HAP-1 (cell line): ENCODE results near the gene TMEM63C.

ENCODE experiments used
- DNase-seq, 2 experiments: peaks; one replicate each; pipeline ENCODE4 v3.0.0-alpha.2; 2016 to 2020; ENCODE audit warnings: low spot score in 2 of 2
- H3K27me3 ChIP-seq: fragments of 250-450 bp; sonication (Bioruptor Pico); 2 replicates; pipeline ENCODE4 v1.5.1; 2020; ENCODE audit warnings: low read depth, mild to moderate bottlenecking, moderate library complexity
- H3K36me3 ChIP-seq: fragments of 250-450 bp; sonication (Bioruptor Pico); replicated peaks from 2 replicates; pipeline ENCODE4 v1.5.1; 2020; ENCODE audit warnings: mild to moderate bottlenecking
- H3K4me1 ChIP-seq: fragments of 250-450 bp; sonication (Bioruptor Pico); 2 replicates; pipeline ENCODE4 v1.5.1; 2020; ENCODE audit warnings: mild to moderate bottlenecking
- H3K4me3 ChIP-seq: fragments of 250-450 bp; sonication (Bioruptor Pico); 2 replicates; pipeline ENCODE4 v1.5.1; 2020; ENCODE audit warnings: mild to moderate bottlenecking, moderate library complexity
- H3K9me3 ChIP-seq: fragments of 250-450 bp; sonication (Bioruptor Pico); 2 replicates; pipeline ENCODE4 v1.5.1; 2020; ENCODE audit warnings: mild to moderate bottlenecking, moderate library complexity
- in situ Hi-C: fragments of 300-500 bp; cut with MboI; formaldehyde crosslinking; loops from 3 replicates; pipeline ENCODE4 v1.14.3; 2020; ENCODE audit warnings: low sequenced_read_pairs, inconsistent platforms, mixed read lengths

TMEM63C gene

DNA sequence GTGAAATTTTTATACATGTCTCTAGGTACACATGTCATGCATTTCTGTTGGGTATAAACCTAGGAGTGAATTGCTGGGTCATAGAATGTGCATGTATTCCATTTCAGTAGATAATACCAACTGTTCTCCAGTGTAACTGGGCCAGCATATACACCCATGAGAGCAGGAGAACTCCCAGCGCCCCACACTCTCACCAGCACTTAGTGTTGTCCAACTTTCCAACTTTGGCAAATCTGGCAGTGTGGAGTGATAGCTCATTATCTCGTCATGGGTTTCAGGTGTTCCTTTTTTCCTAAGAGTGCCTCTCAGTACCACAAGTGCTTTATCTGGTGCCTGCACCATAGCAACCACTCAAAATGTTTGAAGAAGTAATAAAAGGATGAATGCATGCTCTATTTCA is 49.3 kb downstream of the TMEM63C start:
- Histone ChIP-seq H3K4me1 (no peaks in the 10 kb centered on the region), H3K27me3 (no peaks in the 10 kb centered on the region), H3K9me3 (no peaks in the 10 kb centered on the region), H3K4me3 (no peak overlapping the region), H3K36me3 (no peaks in the 10 kb centered on the region)
- no peak for DNase-seq
- in situ Hi-C loops, result no loop called here

DNA sequence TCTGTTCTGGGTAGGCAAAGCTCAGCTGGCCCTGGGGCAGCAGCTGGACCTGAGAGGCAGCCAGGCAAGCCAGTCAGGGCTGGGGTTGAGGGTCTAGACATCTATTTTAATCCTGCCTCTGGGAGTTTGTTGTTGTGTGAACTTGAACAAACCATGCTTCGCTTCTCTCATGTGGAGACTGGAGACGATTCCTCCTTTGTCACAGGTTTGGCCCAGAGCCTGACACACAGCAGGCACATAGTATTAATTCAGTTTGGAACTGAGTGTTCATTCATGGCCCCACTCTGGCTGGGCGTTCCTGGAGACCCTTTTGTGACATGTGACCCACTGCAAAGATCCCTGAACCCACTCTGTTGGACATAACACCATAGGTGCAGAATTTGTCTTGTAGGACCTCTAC is 50.1 kb downstream of the TMEM63C start:
- no peak overlapping the region for H3K4me3 ChIP-seq
- no peaks in the 10 kb centered on the region for H3K4me1 ChIP-seq
- no peaks in the 10 kb centered on the region for H3K27me3 ChIP-seq
- no peak for DNase-seq
- no peaks in the 10 kb centered on the region for H3K9me3 ChIP-seq
- H3K36me3 ChIP-seq, result no peaks in the 10 kb centered on the region
- in situ Hi-C loops, result no loop called here

DNA sequence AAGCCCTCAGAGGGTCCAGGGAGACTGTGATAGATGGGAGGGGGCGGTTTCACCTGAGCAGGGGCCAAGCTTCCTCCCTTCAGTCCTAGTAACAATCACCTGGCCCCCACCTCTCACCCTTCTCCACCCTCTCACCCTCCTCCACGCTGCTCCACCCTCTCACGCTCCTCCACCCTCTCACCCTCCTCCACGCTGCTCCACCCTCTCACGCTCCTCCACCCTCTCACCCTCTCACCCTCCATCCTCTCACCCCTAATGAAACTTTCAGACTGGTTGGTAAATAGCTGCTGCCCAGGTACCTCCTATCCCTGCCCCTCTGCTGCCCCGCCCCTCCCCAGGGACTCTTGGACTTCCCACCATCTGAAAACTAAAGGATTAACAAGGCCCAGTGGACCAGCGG is 55.2 kb downstream of the TMEM63C start:
- Histone ChIP-seq H3K4me1 (no peaks in the 10 kb centered on the region), H3K36me3 (no peaks in the 10 kb centered on the region), H3K4me3 (no peak overlapping the region), H3K9me3 (no peaks in the 10 kb centered on the region), H3K27me3 (no peaks in the 10 kb centered on the region)
- no peak for DNase-seq
- in situ Hi-C loops, result no loop called here

DNA sequence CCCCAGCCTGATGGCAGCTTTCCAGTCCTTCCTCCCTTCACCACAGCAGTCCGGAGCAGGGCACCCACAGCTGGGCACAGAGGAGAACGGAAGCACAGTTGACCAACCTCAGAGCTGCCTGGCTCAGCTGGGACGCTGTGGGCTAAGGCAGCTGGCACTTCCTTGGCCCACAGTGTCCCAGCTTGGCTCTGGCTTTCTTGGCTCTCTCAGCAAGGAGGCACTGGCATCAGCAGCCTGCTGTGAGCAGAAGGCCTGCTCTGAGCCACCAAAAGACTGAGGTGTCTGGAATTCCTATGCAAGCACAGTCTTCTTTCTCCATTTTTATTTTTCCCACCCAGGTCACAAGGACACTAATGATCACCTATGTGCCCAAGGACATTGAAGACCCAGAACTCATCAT is 56.8 kb downstream of the TMEM63C start:
- DNase-seq, result no peak
- Histone ChIP-seq H3K36me3 (no peaks in the 10 kb centered on the region), H3K9me3 (no peaks in the 10 kb centered on the region), H3K27me3 (no peaks in the 10 kb centered on the region), H3K4me1 (no peaks in the 10 kb centered on the region), H3K4me3 (no peak overlapping the region)
- in situ Hi-C loops, result no loop called here

DNA sequence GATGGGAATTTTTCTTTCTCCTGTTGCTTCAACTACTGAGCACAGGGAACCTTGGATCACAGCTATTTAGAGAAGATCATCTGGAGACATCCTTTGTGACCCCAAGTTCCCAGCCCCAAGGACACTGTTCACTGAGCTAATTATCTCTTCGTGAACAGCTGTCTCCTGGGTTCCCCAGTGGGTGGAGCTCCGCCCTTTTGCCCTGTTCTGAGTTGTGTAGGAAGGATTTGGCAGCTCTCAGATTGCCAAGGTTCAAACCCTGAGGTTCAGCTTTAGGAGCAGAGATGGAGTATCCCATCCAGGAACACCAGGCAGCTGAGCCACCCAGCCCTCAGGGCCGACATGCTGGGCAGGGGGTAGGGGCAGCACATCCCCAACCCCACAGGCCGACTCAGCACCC is 57.4 kb downstream of the TMEM63C start:
- DNase-seq, result no peak
- Histone ChIP-seq H3K36me3 (no peaks in the 10 kb centered on the region), H3K4me1 (no peaks in the 10 kb centered on the region), H3K27me3 (no peaks in the 10 kb centered on the region), H3K4me3 (no peak overlapping the region), H3K9me3 (no peaks in the 10 kb centered on the region)
- in situ Hi-C loops, result no loop called here

DNA sequence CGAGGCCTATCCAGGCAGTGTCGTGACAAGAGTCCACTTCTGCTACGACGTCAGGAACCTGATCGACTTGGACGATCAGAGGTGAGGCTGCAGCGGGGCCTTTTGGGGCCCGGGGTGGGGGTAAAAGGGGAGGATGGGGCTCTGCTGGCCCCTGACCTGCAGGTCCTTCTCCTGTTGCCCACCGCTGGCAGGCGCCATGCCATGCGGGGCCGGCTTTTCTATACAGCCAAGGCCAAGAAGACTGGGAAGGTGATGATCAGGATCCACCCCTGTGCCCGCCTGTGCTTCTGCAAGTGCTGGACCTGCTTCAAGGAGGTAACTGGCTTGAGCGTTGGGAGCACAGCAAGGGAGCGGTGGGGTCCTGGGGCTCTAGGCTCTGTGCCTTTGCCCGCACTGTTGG is 57.8 kb downstream of the TMEM63C start:
- no peaks in the 10 kb centered on the region for H3K4me1 ChIP-seq
- H3K9me3 ChIP-seq, result no peaks in the 10 kb centered on the region
- no peak for DNase-seq
- no peaks in the 10 kb centered on the region for H3K36me3 ChIP-seq
- in situ Hi-C loops, result no loop called here
- no peaks in the 10 kb centered on the region for H3K27me3 ChIP-seq
- H3K4me3 ChIP-seq, result no peak overlapping the region

DNA sequence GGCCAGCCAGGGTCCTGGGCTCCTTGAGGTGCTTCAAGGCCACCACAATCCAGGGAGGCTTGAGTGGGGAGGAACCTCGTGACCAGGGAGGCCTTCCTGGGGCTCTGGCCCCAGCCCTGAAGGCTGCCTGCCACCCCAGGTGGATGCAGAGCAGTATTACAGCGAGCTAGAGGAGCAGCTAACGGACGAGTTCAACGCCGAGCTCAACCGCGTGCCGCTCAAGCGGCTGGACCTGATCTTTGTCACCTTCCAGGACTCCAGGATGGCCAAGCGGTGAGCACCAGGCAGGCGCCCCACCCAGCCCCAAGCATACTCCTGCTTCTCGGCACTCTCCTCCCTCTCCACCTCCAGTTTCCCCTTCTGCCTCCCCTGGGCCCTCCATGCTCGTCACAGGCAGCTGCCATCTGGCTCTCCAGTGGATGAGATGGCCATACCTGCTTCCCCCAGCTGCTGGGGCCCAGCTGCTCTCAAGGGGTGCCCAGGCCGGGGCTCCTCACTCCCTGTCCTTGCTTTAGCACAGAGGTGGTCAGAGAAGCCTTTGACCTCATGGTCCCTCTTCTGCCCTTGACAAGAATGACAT is 58.8 kb downstream of the TMEM63C start:
- in situ Hi-C loops, result no loop called here
- no peaks in the 10 kb centered on the region for H3K27me3 ChIP-seq

DNA sequence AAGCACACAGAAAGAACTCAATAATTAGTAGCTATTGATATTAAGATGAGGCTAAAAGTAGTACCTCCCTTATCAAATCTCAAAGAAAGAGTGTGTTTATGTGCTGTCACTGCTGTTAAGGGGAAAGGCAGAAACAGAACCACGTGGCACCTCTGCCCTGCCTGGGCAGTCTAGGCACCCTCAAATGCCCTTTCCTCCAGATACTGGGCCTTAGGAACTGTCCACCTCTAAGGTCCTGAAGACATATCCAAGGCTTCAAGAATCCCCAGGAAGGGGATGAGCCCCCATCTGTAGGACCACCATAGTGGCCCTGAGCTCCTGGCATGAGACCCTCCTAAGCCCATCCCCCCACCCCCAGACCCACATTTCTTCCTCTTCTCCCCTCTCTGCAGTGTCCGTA is 60.4 kb downstream of the TMEM63C start:
- no peaks in the 10 kb centered on the region for H3K36me3 ChIP-seq
- no peak overlapping the region for H3K4me3 ChIP-seq
- no peaks in the 10 kb centered on the region for H3K9me3 ChIP-seq
- no peaks in the 10 kb centered on the region for H3K4me1 ChIP-seq
- no peaks in the 10 kb centered on the region for H3K27me3 ChIP-seq
- no peak for DNase-seq
- in situ Hi-C loops, result no loop called here

More for the DNA sequence above, 58.8 kb downstream of the TMEM63C start:
- no peak overlapping the region for H3K4me3 ChIP-seq
- no peaks in the 10 kb centered on the region for H3K4me1 ChIP-seq
- DNase-seq, result no peak
- no peaks in the 10 kb centered on the region for H3K36me3 ChIP-seq
- no peaks in the 10 kb centered on the region for H3K9me3 ChIP-seq

DNA sequence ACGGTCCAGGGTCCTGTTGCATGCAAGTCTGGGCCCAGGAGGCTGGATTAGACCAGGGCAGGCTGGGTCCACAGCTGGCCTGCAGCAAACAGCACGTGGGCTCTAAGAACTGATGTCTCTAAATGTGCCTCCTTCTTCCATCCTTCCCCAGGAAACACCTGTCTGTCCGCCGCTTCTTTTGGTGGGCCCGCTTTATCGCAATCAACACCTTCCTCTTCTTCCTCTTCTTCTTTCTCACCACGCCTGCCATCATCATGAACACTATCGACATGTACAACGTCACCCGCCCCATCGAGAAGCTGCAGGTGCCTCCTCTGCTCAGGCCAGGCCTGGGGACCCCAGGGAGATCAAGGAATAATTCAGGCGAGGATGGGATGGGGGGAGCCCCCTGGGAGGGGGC is 61.2 kb downstream of the TMEM63C start:
- no peaks in the 10 kb centered on the region for H3K36me3 ChIP-seq
- no peaks in the 10 kb centered on the region for H3K4me1 ChIP-seq
- H3K9me3 ChIP-seq, result no peaks in the 10 kb centered on the region
- no peak overlapping the region for H3K4me3 ChIP-seq
- H3K27me3 ChIP-seq, result no peaks in the 10 kb centered on the region
- DNase-seq, result no peak
- in situ Hi-C loops, result no loop called here

DNA sequence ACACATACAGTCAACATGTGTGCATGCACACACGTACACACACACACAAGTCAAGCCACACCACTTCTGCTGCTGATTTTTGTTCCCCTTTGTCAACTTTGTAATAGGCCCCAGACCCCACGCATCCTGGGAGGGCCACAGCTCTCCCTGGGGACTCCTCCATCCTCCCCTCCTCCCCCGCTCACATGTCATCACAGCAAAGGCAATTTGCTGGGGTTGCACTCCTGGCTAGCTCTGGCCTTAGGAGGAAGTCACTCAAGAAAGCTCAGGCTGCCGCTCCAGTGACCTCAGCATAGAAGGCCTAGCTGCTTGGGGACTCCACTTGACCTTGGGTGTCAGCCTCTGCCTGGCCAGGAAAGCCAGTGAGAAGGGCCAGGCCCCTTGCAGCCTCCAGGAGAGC is 62.3 kb downstream of the TMEM63C start:
- in situ Hi-C loops, result no loop called here
- Histone ChIP-seq H3K36me3 (no peaks in the 10 kb centered on the region), H3K4me1 (no peaks in the 10 kb centered on the region), H3K27me3 (no peaks in the 10 kb centered on the region), H3K4me3 (no peak overlapping the region), H3K9me3 (no peaks in the 10 kb centered on the region)
- no peak for DNase-seq

DNA sequence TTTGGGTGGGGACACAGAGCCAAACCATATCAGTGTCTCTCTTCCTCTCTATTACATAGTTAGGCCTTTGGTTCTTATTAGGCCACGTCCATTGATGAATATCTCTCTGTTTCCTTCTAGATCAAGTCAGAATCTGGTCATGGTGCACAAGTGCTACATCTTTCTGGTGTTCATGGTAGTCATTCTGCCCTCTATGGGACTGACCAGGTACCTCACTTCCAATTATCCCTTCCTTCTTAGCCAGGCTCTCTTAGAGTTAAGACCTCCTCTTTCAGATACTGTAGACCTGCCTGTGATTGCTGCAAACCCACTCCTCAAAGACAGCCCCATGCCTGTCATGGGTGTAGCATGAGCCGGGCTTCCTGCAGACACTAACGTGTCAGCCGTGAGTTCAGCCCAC is 64.2 kb downstream of the TMEM63C start:
- H3K9me3 ChIP-seq, result no peaks in the 10 kb centered on the region
- no peaks in the 10 kb centered on the region for H3K4me1 ChIP-seq
- H3K4me3 ChIP-seq, result no peak overlapping the region
- in situ Hi-C loops, result no loop called here
- no peaks in the 10 kb centered on the region for H3K27me3 ChIP-seq
- DNase-seq, result no peak
- H3K36me3 ChIP-seq, result no peaks in the 10 kb centered on the region

DNA sequence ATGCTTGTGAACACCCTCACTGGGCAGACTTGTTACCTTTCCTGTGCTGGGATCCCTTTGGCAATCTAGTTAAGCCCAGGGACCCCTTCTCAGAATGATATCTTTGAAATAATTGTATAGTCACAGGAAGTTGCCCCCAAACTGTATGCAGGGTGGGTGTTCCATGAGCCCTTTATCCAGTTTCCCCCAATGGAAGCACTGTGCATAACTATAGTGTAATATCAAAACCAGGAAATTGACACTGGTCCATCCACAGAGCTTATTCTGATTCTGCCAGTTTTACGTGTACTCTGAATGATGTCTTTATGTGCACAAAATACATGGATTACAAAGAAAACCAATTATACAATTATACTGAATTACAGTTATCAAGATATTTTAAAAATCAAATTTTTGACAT is 65.2 kb downstream of the TMEM63C start:
- no peaks in the 10 kb centered on the region for H3K4me1 ChIP-seq
- no peaks in the 10 kb centered on the region for H3K9me3 ChIP-seq
- no peak for DNase-seq
- H3K4me3 ChIP-seq, result no peak overlapping the region
- no peaks in the 10 kb centered on the region for H3K27me3 ChIP-seq
- in situ Hi-C loops, result no loop called here
- no peaks in the 10 kb centered on the region for H3K36me3 ChIP-seq

DNA sequence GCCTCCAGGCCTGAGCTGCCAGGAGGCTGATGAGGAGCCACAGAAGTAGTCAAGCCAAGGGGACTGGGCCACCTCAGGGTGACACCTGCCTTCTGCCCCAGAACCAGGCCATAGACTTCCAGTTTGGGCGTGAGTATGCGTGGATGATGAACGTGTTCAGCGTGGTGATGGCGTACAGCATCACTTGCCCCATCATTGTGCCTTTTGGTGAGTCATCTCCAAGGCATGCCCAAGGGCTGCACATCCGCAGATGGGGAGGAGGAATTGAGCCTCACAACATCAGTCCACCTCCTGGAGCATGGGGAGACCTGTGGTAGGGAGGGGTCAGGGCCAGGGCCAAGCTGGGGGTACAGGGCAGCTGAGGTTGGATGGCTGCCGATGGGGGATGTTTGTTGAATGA is 67.1 kb downstream of the TMEM63C start:
- no peaks in the 10 kb centered on the region for H3K27me3 ChIP-seq
- no peaks in the 10 kb centered on the region for H3K4me1 ChIP-seq
- no peaks in the 10 kb centered on the region for H3K36me3 ChIP-seq
- DNase-seq, result no peak
- no peaks in the 10 kb centered on the region for H3K9me3 ChIP-seq
- H3K4me3 ChIP-seq, result no peak overlapping the region
- in situ Hi-C loops, result no loop called here

DNA sequence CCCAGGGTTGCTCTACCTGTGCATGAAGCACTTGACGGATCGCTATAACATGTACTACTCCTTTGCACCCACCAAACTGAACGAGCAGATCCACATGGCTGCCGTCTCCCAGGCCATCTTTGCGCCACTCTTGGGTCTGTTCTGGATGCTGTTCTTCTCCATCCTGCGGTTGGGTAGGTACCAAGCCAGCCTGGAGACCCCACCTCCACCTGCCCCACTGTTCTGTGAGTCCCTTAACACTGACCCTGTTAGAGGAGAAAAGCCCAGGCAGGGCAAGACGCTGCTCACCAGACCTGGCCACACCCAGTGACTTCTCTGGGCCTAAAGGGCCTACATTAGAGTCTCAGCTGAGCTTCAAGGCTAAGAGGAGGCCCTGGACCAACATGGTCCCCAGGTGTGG is 67.7 kb downstream of the TMEM63C start:
- Histone ChIP-seq H3K4me3 (no peak overlapping the region), H3K27me3 (no peaks in the 10 kb centered on the region), H3K4me1 (no peaks in the 10 kb centered on the region), H3K36me3 (no peaks in the 10 kb centered on the region), H3K9me3 (no peaks in the 10 kb centered on the region)
- no peak for DNase-seq
- in situ Hi-C loops, result no loop called here

DNA sequence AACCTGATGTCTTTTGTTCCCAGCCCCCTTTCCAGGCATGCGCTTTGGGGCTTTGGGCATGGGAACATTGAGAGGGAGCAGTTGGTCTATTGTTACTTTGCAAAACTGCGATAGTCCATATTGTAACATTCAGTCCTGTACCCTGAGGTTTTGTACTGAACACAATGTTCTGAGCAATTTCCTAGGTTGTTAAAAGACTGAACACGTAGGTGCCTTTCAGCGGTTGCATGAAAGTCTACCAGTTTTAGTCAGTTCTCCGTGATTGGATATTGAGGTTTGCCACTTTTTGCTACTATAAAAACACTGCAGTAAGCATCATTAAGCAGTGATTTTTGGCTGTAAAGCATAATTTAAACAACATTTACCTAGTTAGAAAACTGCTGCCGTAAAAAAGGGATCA is 69.3 kb downstream of the TMEM63C start:
- in situ Hi-C loops, result no loop called here
- H3K27me3 ChIP-seq, result no peaks in the 10 kb centered on the region
- DNase-seq, result no peak
- H3K9me3 ChIP-seq, result no peaks in the 10 kb centered on the region
- no peaks in the 10 kb centered on the region for H3K4me1 ChIP-seq
- H3K4me3 ChIP-seq, result no peak overlapping the region
- no peaks in the 10 kb centered on the region for H3K36me3 ChIP-seq
